Astrocyte of the spinal cord (primary cell): Measurements from ENCODE around the gene GDI1.

ENCODE experiments used
- DNase-seq: peaks from one replicate; pipeline ENCODE4 v3.0.0; 2011; ENCODE audit warnings: low read depth, low spot score
- H3K4me3 ChIP-seq: 2 replicates; pipeline ENCODE4 v1.5.1; 2011; ENCODE audit warnings: low read depth, mild to moderate bottlenecking, low read length, moderate library complexity
- CTCF ChIP-seq: IDR thresholded peaks from 2 replicates; pipeline ENCODE4 v1.5.1; 2012; ENCODE audit warnings: low read depth, mild to moderate bottlenecking, low read length, inconsistent platforms
- in situ Hi-C: cut with HindIII; loops from 2 replicates; pipeline ENCODE4 v1.10.0; 2017; ENCODE audit warnings: low sequenced_read_pairs

GDI1 gene

GRCh38 chrX:154403192-154403591 is 33.8 kb upstream of the GDI1 start:
- DNase-seq, result no peak
- TF ChIP-seq CTCF, result no peak
- H3K4me3 ChIP-seq, result no peak overlapping the region
- in situ Hi-C loops, result no loop called here

- no peak overlapping the region for H3K4me3 ChIP-seq
- no peak for TF ChIP-seq CTCF
- in situ Hi-C loops, result no loop called here
- DNase-seq, result no peak
Measured at GRCh38 chrX:154403858-154404257, 33.1 kb upstream of the GDI1 start.

DNA sequence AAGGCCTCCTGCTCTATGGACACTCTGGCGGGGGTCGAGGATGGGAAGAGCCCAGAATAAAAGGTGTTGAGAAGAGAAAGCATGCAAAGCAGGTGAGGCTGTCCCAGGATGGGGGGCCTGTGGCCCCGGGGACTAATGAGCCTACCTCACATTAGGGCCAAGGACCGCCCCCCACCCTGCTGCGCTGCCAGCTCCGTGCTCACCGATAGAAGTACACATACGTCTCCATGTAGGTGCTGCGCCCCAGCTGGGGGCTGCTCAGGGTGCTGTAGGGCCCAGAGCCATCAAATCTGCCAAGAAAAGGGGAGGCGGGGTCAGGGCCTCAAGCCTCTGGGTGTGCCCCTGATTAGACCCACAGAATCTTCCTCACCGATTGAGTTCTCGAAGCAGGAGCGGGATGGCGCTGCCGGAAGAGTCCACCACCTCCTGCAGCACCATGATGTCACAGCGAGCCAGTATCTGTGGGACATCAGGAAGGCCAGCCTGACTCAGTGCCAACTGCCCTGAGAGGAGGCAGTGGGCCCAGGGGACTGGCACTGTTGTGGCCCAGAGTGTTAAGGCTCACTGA is 32.2 kb upstream of the GDI1 start:
- TF ChIP-seq CTCF, result no peak
- DNase-seq, result no peak
- in situ Hi-C loops, result no loop called here
- H3K4me3 ChIP-seq, result no peak overlapping the region

- peak overlapping the region; percentile 41 for H3K4me3 ChIP-seq
- TF ChIP-seq CTCF, result no peak
- no peak for DNase-seq
- in situ Hi-C loops, result no loop called here
Measured at GRCh38 chrX:154408659-154409221, 28.2 kb upstream of the GDI1 start.

GRCh38 chrX:154409222-154409871 is 27.6 kb upstream of the GDI1 start, which contains the start of gene DNASE1L1:
DNASE1L1 (minus strand) TSS chrX:154409254; CDS start chrX:154405568, 3,686 bp downstream.
- DNase-seq, result peak; percentile 91
- H3K4me3 ChIP-seq, result peak within 1 kb of the TSS; percentile 41
- in situ Hi-C loops, result no loop called here
- TF ChIP-seq CTCF, result no peak

- TF ChIP-seq CTCF, result no peak
- peak overlapping the region; percentile 48 for H3K4me3 ChIP-seq
- in situ Hi-C loops, result no loop called here
- DNase-seq, result peak; percentile 48
Measured at GRCh38 chrX:154411981-154412340, 25.0 kb upstream of the GDI1 start.
